ENCODE measurements around the gene SMAD2.

The SMAD2 gene

DNA sequence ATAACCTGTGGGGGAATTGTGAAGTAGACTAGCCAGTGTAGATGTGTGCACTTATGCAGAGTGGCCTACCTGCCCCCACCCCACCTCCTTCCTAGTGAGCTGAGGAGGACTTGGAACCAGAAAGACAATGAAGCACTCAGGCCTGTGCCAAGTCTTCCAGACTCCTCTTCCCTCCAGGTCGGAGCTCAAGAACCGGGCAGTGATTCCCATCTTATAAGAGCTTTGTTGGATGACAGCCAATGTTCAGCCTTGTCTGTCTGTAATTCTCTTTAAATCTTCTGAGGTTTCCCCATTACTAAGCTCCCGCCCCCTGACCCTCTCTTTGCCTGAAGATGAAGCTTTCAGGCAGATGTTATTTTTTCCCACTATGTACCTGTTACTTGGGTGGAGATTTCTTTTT, 121.0 kb downstream of the SMAD2 start:
- H3K4me3 ChIP-seq (replicated peaks; ENCODE audit: low read depth, low read length), result no peak overlapping the region
- H3K36me3 ChIP-seq (ENCODE audit: control insufficient read depth, insufficient read depth, low read length), result no peaks in the 10 kb centered on the region
- no peak for DNase-seq (ENCODE audit: extremely low read depth, insufficient read length)
- H3K27me3 ChIP-seq (replicated peaks; ENCODE audit: control insufficient read depth, insufficient read depth, low read length), result no peaks in the 10 kb centered on the region
- TF ChIP-seq, protein P1, sequence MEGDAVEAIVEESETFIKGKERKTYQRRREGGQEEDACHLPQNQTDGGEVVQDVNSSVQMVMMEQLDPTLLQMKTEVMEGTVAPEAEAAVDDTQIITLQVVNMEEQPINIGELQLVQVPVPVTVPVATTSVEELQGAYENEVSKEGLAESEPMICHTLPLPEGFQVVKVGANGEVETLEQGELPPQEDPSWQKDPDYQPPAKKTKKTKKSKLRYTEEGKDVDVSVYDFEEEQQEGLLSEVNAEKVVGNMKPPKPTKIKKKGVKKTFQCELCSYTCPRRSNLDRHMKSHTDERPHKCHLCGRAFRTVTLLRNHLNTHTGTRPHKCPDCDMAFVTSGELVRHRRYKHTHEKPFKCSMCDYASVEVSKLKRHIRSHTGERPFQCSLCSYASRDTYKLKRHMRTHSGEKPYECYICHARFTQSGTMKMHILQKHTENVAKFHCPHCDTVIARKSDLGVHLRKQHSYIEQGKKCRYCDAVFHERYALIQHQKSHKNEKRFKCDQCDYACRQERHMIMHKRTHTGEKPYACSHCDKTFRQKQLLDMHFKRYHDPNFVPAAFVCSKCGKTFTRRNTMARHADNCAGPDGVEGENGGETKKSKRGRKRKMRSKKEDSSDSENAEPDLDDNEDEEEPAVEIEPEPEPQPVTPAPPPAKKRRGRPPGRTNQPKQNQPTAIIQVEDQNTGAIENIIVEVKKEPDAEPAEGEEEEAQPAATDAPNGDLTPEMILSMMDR (IDR thresholded peaks at IDR 0.05; ENCODE audit: insufficient read depth, low read length, poor library complexity, severe bottlenecking), result no peak

DNA sequence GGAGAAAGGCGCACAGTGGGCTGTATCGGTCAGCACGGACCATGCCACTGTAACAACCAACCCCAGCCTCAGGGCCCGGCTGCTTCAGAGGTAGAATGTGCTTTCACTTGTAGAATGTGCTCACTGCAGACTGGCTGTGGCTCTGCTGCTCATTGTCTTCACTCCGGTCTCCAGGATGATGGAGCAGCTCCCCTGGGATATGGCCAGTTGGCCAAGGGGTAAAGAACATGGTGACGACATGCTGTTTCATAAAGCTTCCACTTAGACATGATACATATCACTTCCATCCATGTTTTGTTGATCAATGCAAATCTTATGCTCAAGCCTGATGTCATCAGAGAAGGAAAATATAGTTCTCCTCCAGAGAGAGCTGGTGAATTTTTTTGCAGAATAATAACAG, 127.7 kb downstream of the SMAD2 start:
- TF ChIP-seq, protein P1 (IDR thresholded peaks at IDR 0.05; ENCODE audit: insufficient read depth, low read length, poor library complexity, severe bottlenecking), result no peak
- H3K4me3 ChIP-seq (replicated peaks; ENCODE audit: low read depth, low read length), result no peak overlapping the region

DNA sequence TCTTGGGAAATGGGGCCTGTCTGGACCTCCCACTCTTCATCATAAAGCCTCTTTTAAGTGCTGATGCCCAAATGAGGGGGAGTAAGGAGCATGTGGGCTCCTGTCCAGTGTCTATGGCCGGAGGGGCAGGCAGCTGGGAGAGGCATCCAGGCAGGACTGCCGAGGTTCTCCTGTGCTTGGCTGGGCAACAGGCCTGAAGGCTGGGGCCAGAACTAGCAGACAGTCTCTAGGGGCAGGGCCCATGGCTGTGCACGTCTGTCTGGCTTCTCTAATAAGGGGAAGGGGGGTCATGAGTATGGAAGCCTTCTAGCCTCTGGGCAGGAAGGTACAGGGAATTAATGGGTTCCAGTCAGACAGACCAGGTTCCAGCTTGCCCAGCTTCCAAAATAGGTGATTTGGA, 128.6 kb downstream of the SMAD2 start:
- Histone ChIP-seq H3K4me3 (replicated peaks; ENCODE audit: low read depth, low read length) (no peak overlapping the region), H3K27me3 (replicated peaks; ENCODE audit: control insufficient read depth, insufficient read depth, low read length) (no peaks in the 10 kb centered on the region; the same call in 1 of the 2 replicates), H3K36me3 (ENCODE audit: control insufficient read depth, insufficient read depth, low read length) (no peaks in the 10 kb centered on the region)
- DNase-seq (ENCODE audit: extremely low read depth, insufficient read length), result no peak
- TF ChIP-seq, protein P1 (IDR thresholded peaks at IDR 0.05; ENCODE audit: insufficient read depth, low read length, poor library complexity, severe bottlenecking), result no peak

More for the DNA sequence above, 127.7 kb downstream of the SMAD2 start:
- no peak for DNase-seq (ENCODE audit: extremely low read depth, insufficient read length)
- H3K36me3 ChIP-seq (ENCODE audit: control insufficient read depth, insufficient read depth, low read length), result no peaks in the 10 kb centered on the region
- no peaks in the 10 kb centered on the region; the same call in 1 of the 2 replicates for H3K27me3 ChIP-seq (replicated peaks; ENCODE audit: control insufficient read depth, insufficient read depth, low read length)

DNA sequence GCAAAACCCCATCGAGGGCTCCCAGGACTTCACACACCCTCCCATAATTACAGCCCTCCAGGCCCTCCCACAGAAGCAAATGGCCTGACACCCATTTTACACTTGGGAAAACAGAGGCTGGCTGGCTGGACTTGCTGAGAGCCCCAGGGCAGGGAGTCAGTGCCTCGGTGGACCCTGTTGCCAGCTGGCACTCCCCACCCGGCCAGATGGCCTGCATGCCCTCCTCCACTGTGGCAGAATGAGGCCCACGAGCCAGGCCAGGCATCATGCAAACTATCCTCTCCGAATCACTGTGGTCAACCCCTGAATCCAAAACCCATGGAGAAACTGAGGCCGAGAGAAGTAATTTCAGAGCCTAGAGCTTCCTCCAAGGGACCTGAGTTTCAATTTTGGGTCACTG, 129.7 kb downstream of the SMAD2 start:
- no peak for DNase-seq (ENCODE audit: extremely low read depth, insufficient read length)
- no peak overlapping the region for H3K4me3 ChIP-seq (replicated peaks; ENCODE audit: low read depth, low read length)
- H3K36me3 ChIP-seq (ENCODE audit: control insufficient read depth, insufficient read depth, low read length), result no peaks in the 10 kb centered on the region
- TF ChIP-seq, protein P1 (IDR thresholded peaks at IDR 0.05; ENCODE audit: insufficient read depth, low read length, poor library complexity, severe bottlenecking), result no peak
- H3K27me3 ChIP-seq (replicated peaks; ENCODE audit: control insufficient read depth, insufficient read depth, low read length), result no peaks in the 10 kb centered on the region; the same call in 1 of the 2 replicates

DNA sequence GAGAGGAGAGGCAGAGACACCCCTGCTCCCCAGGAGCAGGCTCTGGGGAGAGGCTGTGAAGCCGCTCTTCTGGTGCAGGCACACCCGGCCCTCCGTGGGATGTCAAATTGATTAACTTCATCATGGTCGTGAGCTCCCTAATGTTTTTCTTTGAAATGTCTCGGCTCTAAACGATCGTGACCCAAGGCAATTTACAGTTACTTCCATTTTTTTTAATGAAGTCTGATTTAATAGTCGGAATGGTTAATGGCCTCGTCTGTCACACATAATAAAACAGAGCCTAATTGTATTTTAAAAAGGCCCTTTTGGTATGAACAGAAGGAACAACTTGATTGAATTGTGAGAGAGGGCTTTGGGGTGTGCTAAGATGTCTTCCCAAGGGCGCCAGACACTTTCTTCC, 130.2 kb downstream of the SMAD2 start:
- no peak for DNase-seq (ENCODE audit: extremely low read depth, insufficient read length)
- H3K36me3 ChIP-seq (ENCODE audit: control insufficient read depth, insufficient read depth, low read length), result no peaks in the 10 kb centered on the region
- no peaks in the 10 kb centered on the region; the same call in none of the 2 replicates for H3K27me3 ChIP-seq (replicated peaks; ENCODE audit: control insufficient read depth, insufficient read depth, low read length)
- H3K4me3 ChIP-seq (replicated peaks; ENCODE audit: low read depth, low read length), result no peak overlapping the region
- TF ChIP-seq, protein P1 (IDR thresholded peaks at IDR 0.05; ENCODE audit: insufficient read depth, low read length, poor library complexity, severe bottlenecking), result no peak

DNA sequence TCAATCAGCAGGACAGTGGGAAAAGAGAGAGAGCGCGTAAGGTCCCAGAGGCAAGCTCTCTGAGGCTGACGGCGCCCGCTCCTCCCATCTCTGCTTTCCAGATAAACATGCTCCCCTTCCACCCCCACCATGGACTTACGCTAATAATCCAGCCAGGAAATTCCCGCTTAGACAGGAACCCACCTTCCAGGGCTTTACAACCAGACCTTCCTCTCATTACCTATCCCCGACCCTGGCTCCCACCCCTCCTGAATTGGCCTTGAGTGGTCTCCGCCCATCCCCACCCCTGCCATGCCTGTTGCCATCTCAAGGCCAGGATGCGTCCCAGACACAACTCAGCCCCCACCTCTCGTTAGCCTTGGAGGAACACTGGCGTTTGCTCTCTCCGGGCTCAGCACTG, 131.1 kb downstream of the SMAD2 start:
- H3K4me3 ChIP-seq (replicated peaks; ENCODE audit: low read depth, low read length), result no peak overlapping the region
- no peaks in the 10 kb centered on the region for H3K36me3 ChIP-seq (ENCODE audit: control insufficient read depth, insufficient read depth, low read length)
- no peaks in the 10 kb centered on the region; the same call in none of the 2 replicates for H3K27me3 ChIP-seq (replicated peaks; ENCODE audit: control insufficient read depth, insufficient read depth, low read length)
- DNase-seq (ENCODE audit: extremely low read depth, insufficient read length), result no peak
- TF ChIP-seq, protein P1 (IDR thresholded peaks at IDR 0.05; ENCODE audit: insufficient read depth, low read length, poor library complexity, severe bottlenecking), result no peak

Data from GM06990 (cell line).